A549 (cell line): ENCODE data around the gene NNMT.

Source experiments
- JUN ChIP-seq, 2 experiments: fragments of >200 bp; sonication (Bioruptor Twin); formaldehyde crosslinking; IDR thresholded peaks; 2 replicates in 1 of 2; 3 replicates in 1 of 2; pipeline ENCODE4 v1.6.1; 2016 to 2017
- MYC ChIP-seq: IDR thresholded peaks from 2 replicates; pipeline ENCODE4 v1.6.1; 2012; ENCODE audit warnings: mild to moderate bottlenecking, inconsistent platforms, low read length, improper control_type of control experiment, borderline replicate concordance
- POLR2A ChIP-seq: IDR thresholded peaks from 2 replicates; pipeline ENCODE4 v1.6.1; 2012; ENCODE audit warnings: mild to moderate bottlenecking, low read length
- RFX5 ChIP-seq: fragments of 450-650 bp; IDR thresholded peaks from 2 replicates; pipeline ENCODE4 v1.7.1; 2014; ENCODE audit warnings: antibody characterized with exemption, mild to moderate bottlenecking, moderate library complexity
- RNF2 ChIP-seq: fragments of 200-600 bp; sonication (generic); IDR thresholded peaks from 2 replicates; pipeline ENCODE4 v1.6.1; 2016; ENCODE audit warnings: low read depth, mild to moderate bottlenecking, antibody characterized with exemption, moderate library complexity, borderline replicate concordance
- SMC3 ChIP-seq: fragments of >200 bp; sonication (Bioruptor Twin); formaldehyde crosslinking; IDR thresholded peaks from 3 replicates; pipeline ENCODE4 v1.6.1; 2018; ENCODE audit warnings: inconsistent platforms
- TF ChIP-seq, protein P1 (sequence below): fragments of >200 bp; sonication (Bioruptor Twin); formaldehyde crosslinking; IDR thresholded peaks from 3 replicates; pipeline ENCODE4 v1.5.1; 2016
- TF ChIP-seq, protein P2 (sequence below): IDR thresholded peaks from 2 replicates; pipeline ENCODE4 v1.6.1; 2012

GRCh38 chr11:114256967-114257286 lies 39.3 kb upstream of the NNMT start:
- TF ChIP-seq RFX5 = no peak
- no peak for TF ChIP-seq MYC
- TF ChIP-seq SMC3 = no peak
- TF ChIP-seq JUN (IDR thresholded peaks at IDR 0.05) = no peak
- TF ChIP-seq, protein P1, sequence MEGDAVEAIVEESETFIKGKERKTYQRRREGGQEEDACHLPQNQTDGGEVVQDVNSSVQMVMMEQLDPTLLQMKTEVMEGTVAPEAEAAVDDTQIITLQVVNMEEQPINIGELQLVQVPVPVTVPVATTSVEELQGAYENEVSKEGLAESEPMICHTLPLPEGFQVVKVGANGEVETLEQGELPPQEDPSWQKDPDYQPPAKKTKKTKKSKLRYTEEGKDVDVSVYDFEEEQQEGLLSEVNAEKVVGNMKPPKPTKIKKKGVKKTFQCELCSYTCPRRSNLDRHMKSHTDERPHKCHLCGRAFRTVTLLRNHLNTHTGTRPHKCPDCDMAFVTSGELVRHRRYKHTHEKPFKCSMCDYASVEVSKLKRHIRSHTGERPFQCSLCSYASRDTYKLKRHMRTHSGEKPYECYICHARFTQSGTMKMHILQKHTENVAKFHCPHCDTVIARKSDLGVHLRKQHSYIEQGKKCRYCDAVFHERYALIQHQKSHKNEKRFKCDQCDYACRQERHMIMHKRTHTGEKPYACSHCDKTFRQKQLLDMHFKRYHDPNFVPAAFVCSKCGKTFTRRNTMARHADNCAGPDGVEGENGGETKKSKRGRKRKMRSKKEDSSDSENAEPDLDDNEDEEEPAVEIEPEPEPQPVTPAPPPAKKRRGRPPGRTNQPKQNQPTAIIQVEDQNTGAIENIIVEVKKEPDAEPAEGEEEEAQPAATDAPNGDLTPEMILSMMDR = no peak
- TF ChIP-seq, protein P2, sequence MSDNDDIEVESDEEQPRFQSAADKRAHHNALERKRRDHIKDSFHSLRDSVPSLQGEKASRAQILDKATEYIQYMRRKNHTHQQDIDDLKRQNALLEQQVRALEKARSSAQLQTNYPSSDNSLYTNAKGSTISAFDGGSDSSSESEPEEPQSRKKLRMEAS = no peak
- no peak for TF ChIP-seq POLR2A
- no peak for TF ChIP-seq RNF2
